ENCODE results near the gene LDLRAD4.

DNA sequence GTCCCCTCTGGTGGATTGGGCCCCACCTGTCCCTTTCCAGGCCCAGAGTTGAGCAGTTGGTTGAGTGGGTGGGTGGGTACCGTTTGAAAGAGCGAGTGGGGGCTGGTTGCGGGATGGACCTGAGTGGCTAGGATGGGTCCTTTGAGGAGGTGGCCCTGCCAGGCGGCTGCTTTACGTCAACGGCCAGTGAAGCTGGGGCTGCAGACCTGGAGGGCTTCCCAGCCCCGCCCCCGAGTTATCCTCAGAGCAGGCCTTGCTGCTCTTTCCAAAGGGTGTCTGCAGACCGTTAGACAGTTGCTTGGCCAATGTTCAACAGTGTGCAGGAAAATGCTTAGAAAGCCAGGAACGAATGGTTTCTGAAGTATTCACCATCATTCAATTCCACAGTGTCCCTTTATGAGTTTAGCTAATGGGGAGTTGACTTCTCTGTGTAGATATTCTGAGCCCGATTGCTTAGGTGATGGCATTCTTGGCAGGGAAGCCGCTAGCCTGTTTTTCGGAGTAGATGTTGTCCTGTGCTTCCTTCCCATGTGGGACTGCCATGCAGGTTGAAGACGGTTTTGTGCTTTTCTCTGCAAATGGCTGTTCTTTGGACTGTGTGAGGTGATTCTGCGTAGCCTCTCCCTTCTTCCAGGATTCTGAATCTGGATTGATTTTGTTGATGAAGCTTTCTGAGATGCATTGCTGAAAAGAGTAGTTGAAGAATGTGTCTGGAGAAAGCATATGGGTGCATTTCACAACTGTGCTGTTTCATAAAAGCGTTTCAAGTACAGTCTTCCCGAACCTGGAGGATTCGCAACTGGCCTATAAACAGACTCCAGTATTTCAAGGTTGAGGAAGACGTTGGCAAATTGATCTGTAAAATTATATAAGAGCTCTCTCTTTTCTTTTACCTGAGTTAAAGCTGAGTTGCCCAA is 45.8 kb downstream of the LDLRAD4 start:
- TF ChIP-seq, protein P1, sequence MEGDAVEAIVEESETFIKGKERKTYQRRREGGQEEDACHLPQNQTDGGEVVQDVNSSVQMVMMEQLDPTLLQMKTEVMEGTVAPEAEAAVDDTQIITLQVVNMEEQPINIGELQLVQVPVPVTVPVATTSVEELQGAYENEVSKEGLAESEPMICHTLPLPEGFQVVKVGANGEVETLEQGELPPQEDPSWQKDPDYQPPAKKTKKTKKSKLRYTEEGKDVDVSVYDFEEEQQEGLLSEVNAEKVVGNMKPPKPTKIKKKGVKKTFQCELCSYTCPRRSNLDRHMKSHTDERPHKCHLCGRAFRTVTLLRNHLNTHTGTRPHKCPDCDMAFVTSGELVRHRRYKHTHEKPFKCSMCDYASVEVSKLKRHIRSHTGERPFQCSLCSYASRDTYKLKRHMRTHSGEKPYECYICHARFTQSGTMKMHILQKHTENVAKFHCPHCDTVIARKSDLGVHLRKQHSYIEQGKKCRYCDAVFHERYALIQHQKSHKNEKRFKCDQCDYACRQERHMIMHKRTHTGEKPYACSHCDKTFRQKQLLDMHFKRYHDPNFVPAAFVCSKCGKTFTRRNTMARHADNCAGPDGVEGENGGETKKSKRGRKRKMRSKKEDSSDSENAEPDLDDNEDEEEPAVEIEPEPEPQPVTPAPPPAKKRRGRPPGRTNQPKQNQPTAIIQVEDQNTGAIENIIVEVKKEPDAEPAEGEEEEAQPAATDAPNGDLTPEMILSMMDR (IDR thresholded peaks at IDR 0.05) = no peak
- no peak for TF ChIP-seq POLR2A (IDR thresholded peaks at IDR 0.05)

All from tibial nerve (tissue), 3 donors.